MM.1S (cell line): Measurements from ENCODE around the gene KRT12.

Experiments used
- EZH2 ChIP-seq: fragments of 300-600 bp; sonication (generic); optimal IDR thresholded peaks from 2 replicates; pipeline ENCODE3; 2017; ENCODE audit warnings: low read depth, mild to moderate bottlenecking, antibody characterized with exemption, low read length, mixed read lengths
- TF ChIP-seq, protein P1 (sequence below): fragments of 300-600 bp; sonication (generic); IDR thresholded peaks from 2 replicates; pipeline ENCODE4 v1.5.1; 2016; ENCODE audit warnings: antibody characterized with exemption, low read length, mixed read lengths

DNA sequence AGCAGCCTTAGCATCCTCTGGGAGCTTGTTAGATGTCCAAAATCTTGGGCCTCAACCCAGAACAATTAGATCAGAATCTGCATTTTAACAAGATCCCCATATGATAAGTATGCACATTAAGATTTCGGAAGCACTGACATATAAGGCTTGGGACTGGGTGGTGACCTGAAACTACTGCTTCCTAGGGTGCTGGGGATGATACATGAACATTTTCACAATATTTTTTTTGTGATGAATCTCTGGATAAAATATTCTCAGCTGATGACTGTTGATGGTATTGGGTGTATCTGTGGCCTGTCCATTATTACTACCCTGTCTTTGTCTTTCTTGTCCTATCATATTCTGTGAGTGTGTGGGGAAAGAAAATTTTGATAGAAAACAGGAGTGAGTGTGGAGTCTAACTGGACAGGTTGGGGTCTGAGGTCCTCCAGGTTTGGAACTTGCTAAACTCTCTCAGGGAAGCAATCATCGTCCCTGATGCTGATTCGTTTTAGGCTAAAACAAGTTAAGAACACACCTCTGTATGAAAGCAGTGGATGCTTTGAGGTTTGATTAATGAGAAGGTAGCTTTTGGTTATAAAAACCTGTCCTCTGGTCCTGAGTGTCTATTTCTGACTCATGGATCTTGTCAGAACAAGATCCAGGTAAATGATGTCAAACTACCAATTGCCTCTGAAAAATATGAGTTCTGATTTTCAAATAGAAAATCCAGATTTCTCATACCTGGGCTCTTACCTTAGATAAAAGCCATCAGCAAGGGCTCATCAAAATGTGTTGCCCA, 47.2 kb upstream of the KRT12 start:
- TF ChIP-seq, protein P1, sequence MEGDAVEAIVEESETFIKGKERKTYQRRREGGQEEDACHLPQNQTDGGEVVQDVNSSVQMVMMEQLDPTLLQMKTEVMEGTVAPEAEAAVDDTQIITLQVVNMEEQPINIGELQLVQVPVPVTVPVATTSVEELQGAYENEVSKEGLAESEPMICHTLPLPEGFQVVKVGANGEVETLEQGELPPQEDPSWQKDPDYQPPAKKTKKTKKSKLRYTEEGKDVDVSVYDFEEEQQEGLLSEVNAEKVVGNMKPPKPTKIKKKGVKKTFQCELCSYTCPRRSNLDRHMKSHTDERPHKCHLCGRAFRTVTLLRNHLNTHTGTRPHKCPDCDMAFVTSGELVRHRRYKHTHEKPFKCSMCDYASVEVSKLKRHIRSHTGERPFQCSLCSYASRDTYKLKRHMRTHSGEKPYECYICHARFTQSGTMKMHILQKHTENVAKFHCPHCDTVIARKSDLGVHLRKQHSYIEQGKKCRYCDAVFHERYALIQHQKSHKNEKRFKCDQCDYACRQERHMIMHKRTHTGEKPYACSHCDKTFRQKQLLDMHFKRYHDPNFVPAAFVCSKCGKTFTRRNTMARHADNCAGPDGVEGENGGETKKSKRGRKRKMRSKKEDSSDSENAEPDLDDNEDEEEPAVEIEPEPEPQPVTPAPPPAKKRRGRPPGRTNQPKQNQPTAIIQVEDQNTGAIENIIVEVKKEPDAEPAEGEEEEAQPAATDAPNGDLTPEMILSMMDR = no peak
- no peak for TF ChIP-seq EZH2
